Neuron (in vitro differentiated cells): ENCODE results near the gene XYLT1.

Experiments used
- H2AFZ ChIP-seq: one replicate; pipeline ENCODE4 v1.6.1; 2013; ENCODE audit warnings: low read depth, mild to moderate bottlenecking, inconsistent platforms, low read length, moderate library complexity
- H3K27me3 ChIP-seq: one replicate; pipeline ENCODE4 v1.6.1; 2013; ENCODE audit warnings: low read length; ENCODE audit not compliant: insufficient read depth
- H3K36me3 ChIP-seq: one replicate; pipeline ENCODE4 v1.6.1; 2013; ENCODE audit warnings: low read length; ENCODE audit not compliant: insufficient read depth
- H3K4me1 ChIP-seq: one replicate; pipeline ENCODE4 v1.6.1; 2013; ENCODE audit warnings: low read length; ENCODE audit not compliant: insufficient read depth
- H3K4me3 ChIP-seq: 2 replicates; pipeline ENCODE4 v1.5.1; 2013; ENCODE audit warnings: mild to moderate bottlenecking, low read length, moderate library complexity
- H3K9me3 ChIP-seq: one replicate; pipeline ENCODE4 v1.6.1; 2013; ENCODE audit warnings: low read length

The XYLT1 gene

DNA sequence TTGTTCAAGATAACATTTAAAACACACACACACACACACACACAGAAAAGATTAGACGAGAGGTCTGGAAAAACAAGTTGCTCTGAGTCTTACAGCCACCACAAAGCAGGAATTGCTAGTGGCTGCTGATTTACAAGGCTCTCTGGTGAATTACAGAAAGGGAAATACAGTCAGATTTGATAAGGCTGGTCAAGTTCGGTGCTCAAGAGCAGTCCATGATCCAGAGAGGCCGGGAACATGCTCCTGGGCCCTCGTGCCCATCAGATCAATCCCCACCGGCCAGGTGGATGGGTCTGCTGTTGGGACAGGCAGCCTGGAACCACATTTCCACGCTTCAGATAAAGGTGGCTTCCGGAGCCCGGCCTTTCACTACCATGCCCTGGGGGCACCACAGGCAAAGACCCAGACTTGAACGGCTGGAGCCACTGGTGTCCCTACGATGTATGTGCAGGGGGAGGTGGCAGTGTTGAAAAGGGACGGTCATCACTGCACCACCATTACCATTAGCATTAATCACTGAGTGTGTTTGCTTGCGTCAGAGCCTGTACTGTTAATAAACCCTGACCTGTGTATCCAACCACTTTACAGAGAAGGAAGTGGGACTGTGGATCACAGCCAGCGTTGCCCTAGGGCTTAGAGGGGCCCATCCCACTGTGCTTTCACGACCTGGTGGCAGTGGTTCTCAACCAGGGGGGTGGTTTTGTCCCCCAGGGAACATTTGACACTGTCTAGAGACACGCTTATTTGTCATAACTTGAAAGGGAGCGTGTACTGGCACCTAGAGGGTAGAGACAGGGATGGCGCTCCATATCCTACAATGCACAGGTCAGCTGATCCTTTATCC is 95.1 kb downstream of the XYLT1 start:
- H3K4me1 ChIP-seq, result peaks cover 13% of the 10 kb centered on the region
- no peak overlapping the region for H3K4me3 ChIP-seq
- H2AFZ ChIP-seq, result no peak overlapping the region
- no peaks in the 10 kb centered on the region for H3K9me3 ChIP-seq
- no peaks in the 10 kb centered on the region for H3K36me3 ChIP-seq
- H3K27me3 ChIP-seq, result no peaks in the 10 kb centered on the region

DNA sequence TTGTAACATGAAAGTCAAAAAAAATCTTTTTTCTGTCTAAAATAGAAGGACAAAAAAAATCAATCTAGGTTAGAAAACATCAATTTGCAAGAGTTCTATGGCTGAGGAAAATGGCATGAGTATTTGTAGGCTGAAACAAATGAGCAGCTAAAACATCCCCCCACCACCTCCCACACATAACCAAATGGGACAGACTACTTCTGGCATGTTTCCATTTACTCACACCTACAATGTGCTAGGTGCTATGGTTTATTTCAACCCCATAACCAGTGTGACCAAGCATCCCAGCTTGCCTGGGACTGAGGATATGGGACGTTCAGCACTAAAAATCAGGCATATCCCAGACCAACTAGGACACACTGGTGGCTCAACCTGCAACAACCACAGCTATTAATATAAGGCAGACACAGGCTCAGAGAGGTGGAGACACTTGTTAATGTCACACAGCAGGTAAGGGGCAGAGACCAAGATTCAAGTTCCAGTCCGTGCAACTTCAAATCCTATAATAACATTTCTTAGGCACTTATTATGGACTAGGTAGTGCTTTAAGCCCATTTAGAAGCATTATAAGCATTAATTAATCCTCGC is 96.0 kb downstream of the XYLT1 start:
- Histone ChIP-seq H3K27me3 (no peaks in the 10 kb centered on the region), H3K4me1 (peaks cover 17% of the 10 kb centered on the region), H3K36me3 (no peaks in the 10 kb centered on the region), H2AFZ (no peak overlapping the region), H3K9me3 (no peaks in the 10 kb centered on the region), H3K4me3 (no peak overlapping the region)

DNA sequence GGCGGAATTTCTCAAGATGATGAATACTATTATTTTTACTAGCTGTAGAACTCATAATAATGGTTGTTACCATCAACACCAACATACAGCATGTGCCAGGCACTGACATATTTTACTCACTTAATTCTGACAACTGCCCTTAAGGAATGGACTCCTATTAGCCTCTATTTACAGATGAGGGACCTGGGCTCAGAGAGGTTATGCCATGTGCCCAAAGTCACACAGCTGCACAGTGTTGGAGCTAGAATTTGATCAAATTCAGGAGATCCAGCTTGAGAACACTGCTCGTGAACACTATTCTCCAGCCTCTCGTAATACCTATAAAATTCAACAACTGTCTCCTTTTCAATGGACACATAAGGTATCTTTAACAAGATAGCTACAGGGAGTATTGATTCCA is 97.2 kb downstream of the XYLT1 start:
- no peak overlapping the region for H2AFZ ChIP-seq
- H3K36me3 ChIP-seq, result no peaks in the 10 kb centered on the region
- no peaks in the 10 kb centered on the region for H3K27me3 ChIP-seq
- no peaks in the 10 kb centered on the region for H3K9me3 ChIP-seq
- no peak overlapping the region for H3K4me3 ChIP-seq
- peaks cover 24% of the 10 kb centered on the region for H3K4me1 ChIP-seq

DNA sequence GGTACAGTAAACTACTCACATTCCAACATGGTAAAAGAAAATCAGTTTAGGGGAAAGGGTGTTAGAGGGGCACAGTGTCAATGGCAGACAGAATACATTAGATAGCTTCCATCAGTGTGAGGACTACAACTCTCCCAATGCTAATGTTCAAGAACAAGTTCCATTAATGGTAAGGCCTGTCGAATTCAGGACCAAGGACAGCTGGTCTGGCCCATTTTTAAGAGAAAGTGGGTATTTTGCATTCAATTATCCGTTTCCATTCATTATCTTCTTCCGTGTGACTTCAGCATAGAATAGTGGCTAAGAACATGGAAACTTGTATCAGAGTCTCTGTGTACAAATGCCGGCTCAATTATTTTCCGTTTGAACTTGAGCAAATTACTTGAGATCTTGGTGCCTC is 98.4 kb downstream of the XYLT1 start:
- Histone ChIP-seq H3K9me3 (no peaks in the 10 kb centered on the region), H3K4me3 (no peak overlapping the region), H2AFZ (no peak overlapping the region), H3K4me1 (peaks cover 22% of the 10 kb centered on the region), H3K27me3 (no peaks in the 10 kb centered on the region), H3K36me3 (no peaks in the 10 kb centered on the region)

DNA sequence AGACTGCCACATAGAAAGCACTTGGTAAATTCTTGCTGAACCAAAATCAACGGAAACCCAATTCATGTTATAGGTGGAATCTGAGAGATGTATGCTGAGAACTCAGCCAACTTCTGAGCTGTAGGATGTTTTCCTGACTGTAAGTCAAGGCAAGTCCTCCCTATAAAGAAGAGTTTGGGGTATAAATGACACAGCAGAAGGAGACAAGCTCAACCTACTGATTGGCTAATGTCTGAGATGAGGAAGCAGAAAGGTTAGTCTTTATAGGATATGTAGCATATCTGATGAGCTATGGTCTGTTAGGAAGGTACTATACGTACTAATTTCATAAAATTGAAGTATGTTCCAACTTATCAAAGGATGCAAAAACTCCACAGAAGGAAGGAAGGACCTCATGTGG is 99.5 kb downstream of the XYLT1 start:
- no peaks in the 10 kb centered on the region for H3K36me3 ChIP-seq
- H3K4me1 ChIP-seq, result peaks cover 19% of the 10 kb centered on the region
- no peaks in the 10 kb centered on the region for H3K27me3 ChIP-seq
- H3K9me3 ChIP-seq, result no peaks in the 10 kb centered on the region
- no peak overlapping the region for H2AFZ ChIP-seq
- no peak overlapping the region for H3K4me3 ChIP-seq

DNA sequence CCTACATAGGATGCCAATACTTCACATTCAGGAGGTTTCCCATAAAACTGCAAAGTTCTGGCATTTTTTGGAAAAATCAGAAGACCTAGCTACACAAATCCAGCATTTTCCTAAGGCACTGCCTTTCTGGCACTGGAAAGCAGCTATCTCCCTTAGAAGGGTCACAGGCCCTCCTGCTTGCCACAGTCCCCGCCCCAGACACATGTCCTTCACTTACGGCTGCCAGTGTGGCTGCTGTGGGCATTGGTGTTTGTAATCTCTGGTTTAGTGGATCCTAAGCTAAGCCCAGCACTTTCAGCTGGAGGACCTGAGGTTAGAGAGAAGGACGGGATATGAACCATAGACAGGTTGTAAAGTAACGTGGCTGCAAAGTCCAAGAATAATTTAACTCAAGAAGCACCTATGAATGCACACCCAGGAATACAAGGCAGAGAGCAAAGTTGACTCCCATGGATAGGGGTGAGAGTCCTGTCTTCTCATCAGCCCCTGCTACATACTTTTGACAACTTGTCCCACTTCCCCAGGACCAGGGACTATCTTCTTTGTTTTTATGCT is 100.0 kb downstream of the XYLT1 start:
- no peak overlapping the region for H3K4me3 ChIP-seq
- H3K27me3 ChIP-seq, result no peaks in the 10 kb centered on the region

DNA sequence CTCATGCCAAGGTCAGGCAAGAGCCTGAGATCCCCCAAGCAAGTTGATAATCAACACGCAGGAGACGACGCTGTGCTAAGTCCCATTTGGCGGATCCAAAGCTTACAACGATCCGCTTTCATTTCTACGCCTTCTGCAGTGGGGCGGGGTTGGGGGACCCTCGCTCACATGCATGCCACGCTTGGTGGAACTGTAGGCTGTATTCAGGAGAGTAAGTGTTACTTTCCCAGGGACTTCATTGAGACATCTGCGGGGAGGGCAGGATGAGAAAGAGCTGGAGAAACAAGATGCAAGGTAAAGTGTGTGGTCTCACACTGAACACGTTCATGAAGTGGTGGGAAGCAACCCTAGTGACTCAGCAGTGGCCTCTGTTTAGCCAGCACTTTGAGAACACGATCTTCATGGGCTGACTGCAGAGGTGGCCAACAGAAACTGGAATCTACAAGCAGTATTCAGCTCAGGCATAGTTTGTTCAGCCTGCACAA is 100.5 kb downstream of the XYLT1 start:
- H3K4me1 ChIP-seq, result peaks cover 19% of the 10 kb centered on the region
- H3K9me3 ChIP-seq, result no peaks in the 10 kb centered on the region
- H3K27me3 ChIP-seq, result no peaks in the 10 kb centered on the region
- no peak overlapping the region for H2AFZ ChIP-seq
- H3K4me3 ChIP-seq, result no peak overlapping the region
- H3K36me3 ChIP-seq, result no peaks in the 10 kb centered on the region

More for the DNA sequence above, 100.0 kb downstream of the XYLT1 start:
- H2AFZ ChIP-seq, result no peak overlapping the region
- H3K36me3 ChIP-seq, result no peaks in the 10 kb centered on the region
- H3K9me3 ChIP-seq, result no peaks in the 10 kb centered on the region
- H3K4me1 ChIP-seq, result peaks cover 19% of the 10 kb centered on the region

DNA sequence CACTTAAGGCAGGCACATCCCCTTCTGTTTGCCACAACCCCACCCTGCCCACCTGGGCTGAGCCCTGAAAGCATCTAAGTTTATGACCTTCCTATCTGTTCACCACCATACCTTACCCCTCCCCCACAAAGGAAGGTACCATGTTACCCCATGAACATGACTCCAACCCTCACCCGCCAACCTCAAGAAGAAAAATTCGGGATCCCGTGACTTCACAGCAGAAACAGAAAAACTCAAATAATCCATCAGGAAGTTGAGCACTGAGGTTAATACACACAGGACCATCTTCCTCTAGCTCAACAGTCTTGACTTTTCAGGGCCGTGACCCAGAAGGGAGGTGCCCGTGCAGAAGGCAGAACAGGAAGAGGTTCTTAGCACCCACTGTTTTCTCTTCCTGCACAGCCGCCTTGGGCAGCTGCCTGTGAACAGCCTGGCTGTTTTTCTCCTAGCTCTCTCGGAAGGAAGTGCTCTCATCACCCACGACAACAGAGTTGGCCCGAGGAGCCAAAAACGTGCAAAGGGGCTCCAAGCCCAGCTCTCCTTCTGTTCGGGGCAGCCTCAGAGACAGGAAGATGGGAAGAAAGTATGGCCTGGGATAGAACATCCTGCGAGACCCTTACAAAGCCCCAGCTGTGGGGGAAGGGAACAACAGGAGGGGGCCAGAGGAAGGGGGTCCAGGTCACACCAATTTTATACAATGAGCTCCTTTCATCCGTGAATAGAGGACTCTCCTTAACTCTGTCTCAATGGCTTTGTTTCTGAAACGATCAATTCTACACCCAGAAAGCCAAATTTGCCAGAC is 101.1 kb downstream of the XYLT1 start:
- Histone ChIP-seq H3K4me3 (no peak overlapping the region), H3K9me3 (no peaks in the 10 kb centered on the region), H3K27me3 (no peaks in the 10 kb centered on the region), H3K36me3 (no peaks in the 10 kb centered on the region), H3K4me1 (peaks cover 19% of the 10 kb centered on the region), H2AFZ (no peak overlapping the region)

DNA sequence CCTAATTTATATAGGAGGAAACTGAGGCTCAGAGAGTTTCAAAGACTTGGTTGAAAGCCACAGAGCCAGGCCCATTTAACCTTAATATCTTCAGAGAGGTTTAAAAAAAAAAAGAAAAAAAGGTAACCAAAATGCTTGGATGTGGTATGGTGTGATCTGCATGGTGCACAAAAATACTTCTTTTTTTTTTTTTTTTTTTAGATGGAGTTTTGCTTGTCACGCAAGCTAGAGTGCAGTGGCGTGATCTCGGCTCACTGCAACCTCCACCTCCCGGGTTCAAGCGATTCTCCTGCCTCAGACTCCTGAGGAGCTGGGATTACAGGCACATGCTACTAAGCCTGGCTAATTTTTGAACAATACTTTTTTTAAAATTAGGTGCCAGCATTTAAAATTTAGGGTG is 101.8 kb downstream of the XYLT1 start:
- Histone ChIP-seq H3K9me3 (no peaks in the 10 kb centered on the region), H3K4me1 (peaks cover 19% of the 10 kb centered on the region), H3K27me3 (no peaks in the 10 kb centered on the region), H3K36me3 (no peaks in the 10 kb centered on the region), H3K4me3 (no peak overlapping the region), H2AFZ (no peak overlapping the region)

DNA sequence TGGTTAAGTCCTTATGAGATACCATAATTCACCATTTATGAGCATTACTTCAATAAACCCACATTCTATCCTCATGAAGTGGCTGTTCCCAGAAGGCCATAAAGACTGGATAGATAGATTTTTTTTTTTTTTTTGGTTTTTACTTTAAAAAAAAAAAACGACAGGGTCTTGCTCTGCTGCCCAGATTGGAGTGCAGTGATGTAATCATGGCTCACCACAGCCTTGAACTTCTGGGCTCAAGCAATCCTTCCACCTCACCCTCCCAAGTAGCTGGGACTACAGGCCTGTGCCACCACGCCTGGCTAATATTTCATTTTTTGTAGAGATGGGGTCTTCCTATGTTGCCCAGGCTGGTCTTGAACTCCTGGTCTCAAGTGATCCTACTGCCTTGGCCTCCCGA is 102.3 kb downstream of the XYLT1 start:
- Histone ChIP-seq H2AFZ (no peak overlapping the region), H3K27me3 (no peaks in the 10 kb centered on the region)

DNA sequence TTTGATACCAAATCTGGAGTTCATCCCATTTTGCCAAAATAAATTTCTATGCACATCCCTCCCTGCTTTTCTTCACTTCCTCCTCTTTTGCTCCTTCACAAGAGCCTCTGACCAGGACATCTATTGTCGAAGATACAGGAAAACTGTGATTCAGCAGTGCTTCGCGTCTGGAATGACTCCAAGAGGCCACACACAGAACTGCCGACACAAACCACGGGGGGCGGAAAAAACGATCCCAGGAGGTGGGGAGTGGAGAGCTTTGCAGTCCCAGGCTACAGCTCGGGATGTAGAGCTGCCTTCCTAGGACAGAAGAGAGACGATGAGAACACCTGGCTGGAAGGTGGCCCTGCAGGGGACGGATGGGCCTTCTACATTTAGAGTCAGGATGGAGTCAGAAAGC is 102.8 kb downstream of the XYLT1 start:
- peaks cover 19% of the 10 kb centered on the region for H3K4me1 ChIP-seq
- H3K36me3 ChIP-seq, result no peaks in the 10 kb centered on the region
- no peaks in the 10 kb centered on the region for H3K9me3 ChIP-seq
- H3K27me3 ChIP-seq, result no peaks in the 10 kb centered on the region
- H2AFZ ChIP-seq, result no peak overlapping the region
- no peak overlapping the region for H3K4me3 ChIP-seq

More for the DNA sequence above, 102.3 kb downstream of the XYLT1 start:
- Histone ChIP-seq H3K4me1 (peaks cover 19% of the 10 kb centered on the region), H3K4me3 (no peak overlapping the region), H3K9me3 (no peaks in the 10 kb centered on the region), H3K36me3 (no peaks in the 10 kb centered on the region)

DNA sequence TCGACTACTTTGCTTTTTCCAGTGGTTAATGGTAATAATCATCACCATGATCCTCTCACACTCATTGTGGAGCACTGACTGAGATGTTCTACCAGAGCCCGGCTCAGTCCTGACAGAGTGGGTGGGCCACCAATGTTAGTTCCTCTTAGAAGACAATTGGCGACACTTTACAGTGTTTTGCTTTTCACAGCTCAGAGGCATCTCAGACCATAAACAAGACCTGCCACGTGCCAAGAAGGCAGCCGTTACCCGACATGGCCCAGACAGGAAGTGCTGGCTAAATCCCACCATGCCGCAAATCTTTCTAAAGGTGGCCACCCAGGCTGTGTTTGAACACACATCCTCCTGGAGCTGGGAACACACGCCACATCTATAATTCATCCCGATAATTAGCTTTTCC is 103.7 kb downstream of the XYLT1 start:
- Histone ChIP-seq H3K4me1 (peaks cover 19% of the 10 kb centered on the region), H3K36me3 (no peaks in the 10 kb centered on the region)

More for the DNA sequence above, 103.7 kb downstream of the XYLT1 start:
- H2AFZ ChIP-seq, result no peak overlapping the region
- no peak overlapping the region for H3K4me3 ChIP-seq
- no peaks in the 10 kb centered on the region for H3K9me3 ChIP-seq
- no peaks in the 10 kb centered on the region for H3K27me3 ChIP-seq
